ENCODE data around the gene BMPR1B.
"Not testable (repeated sequence)": the region's sequence is repeated elsewhere in the genome, so short reads cannot be mapped to it uniquely, and the experiment has no call there.

Gene BMPR1B

GRCh38 chr4:95049551-95050233 is 291.9 kb downstream of the BMPR1B start:
- no peak for DNase-seq

GRCh38 chr4:95050980-95051701 is 293.4 kb downstream of the BMPR1B start:
- no peak for DNase-seq

GRCh38 chr4:95051702-95052020 is 293.9 kb downstream of the BMPR1B start:
- DNase-seq = no peak

GRCh38 chr4:95058991-95059390 is 301.2 kb downstream of the BMPR1B start:
- DNase-seq = no peak

- no peak for DNase-seq
Measured at GRCh38 chr4:95059663-95060062, 301.9 kb downstream of the BMPR1B start.

GRCh38 chr4:95061220-95061619 is 303.5 kb downstream of the BMPR1B start:
- DNase-seq = no peak

GRCh38 chr4:95061801-95062200 is 304.0 kb downstream of the BMPR1B start:
- not testable (repeated sequence) for DNase-seq

GRCh38 chr4:95066050-95066449 is 308.3 kb downstream of the BMPR1B start:
- DNase-seq = no peak

GRCh38 chr4:95068401-95068800 is 310.6 kb downstream of the BMPR1B start:
- no peak for DNase-seq

- DNase-seq = no peak
Measured at GRCh38 chr4:95068818-95069478, 311.2 kb downstream of the BMPR1B start.

DNA sequence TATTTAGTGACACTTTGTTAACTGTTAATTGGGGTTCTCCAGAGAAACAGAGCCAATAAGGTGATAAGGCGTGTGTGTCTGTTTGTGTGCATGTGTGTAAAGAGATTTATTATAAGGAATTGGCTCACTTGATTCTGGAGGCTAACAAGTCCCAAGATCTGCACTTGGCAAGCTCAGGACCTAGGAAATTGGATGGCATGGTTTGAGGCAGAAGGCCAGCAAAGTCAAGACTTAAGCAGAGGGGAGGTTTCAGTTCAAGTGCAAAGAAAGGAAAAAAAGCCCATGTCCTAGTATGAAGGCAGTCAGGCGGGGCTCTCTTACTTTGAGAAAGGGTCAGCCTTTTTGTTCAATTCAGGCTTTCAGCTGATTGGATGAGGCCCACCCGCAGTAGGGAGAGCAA is 314.1 kb downstream of the BMPR1B start:
- no peak for DNase-seq

GRCh38 chr4:95073646-95074045 is 315.9 kb downstream of the BMPR1B start:
- DNase-seq = no peak

DNA sequence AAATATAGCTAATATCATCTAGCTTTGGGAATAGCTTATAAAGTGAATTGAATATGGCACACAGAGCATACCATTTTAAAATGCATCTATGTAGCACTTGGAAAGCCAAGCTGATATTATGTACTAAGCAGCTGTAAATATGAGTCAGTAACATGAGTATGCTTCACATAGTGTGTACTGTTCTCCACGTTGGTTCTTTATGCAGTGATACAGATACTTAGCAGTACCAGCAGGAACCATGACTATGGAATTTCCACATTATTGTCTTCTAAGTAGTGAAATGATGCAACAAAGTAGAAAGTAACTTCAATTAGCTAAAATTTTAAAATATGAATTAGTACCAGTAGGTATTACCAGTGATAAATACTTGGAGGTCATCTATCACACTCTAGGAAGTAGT is 320.1 kb downstream of the BMPR1B start:
- no peak for DNase-seq

- DNase-seq = no peak
Measured at GRCh38 chr4:95080969-95081368, 323.2 kb downstream of the BMPR1B start.

- no peak for DNase-seq
Measured at GRCh38 chr4:95084584-95084983, 326.8 kb downstream of the BMPR1B start.

DNA sequence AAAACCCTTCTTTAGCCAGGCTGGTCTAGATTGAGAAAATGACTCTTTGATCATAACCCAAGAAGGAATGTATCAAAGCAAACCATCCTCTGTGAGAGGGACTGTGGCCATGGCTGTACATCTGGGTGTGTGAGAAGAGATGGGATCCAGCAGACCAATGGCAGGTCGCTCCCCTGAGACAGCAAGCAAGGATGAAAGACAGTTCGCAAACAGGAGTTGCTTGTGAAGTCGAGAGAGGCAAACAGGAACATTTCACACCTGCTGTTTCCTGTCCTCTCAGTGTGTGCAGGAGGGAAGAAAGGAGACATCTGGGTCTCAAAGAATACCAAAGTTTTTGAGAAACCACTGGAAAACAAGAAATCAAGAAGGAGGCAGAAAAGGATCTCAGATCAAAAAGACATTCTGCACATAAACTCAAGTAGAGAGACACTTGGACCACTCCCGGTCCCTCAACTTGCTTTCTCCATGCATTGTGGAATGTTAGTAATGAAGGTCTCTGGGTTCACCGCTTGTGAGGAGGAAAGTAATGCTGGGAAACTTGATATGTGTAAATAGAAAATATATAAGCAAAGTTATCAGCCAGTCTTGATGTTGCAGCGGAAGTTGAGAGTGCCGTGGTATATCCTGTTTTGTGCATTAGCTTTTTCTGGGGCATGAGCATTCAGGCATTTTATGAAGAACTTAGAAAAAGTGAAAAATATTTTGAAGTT is 327.5 kb downstream of the BMPR1B start:
- DNase-seq = no peak

DNA sequence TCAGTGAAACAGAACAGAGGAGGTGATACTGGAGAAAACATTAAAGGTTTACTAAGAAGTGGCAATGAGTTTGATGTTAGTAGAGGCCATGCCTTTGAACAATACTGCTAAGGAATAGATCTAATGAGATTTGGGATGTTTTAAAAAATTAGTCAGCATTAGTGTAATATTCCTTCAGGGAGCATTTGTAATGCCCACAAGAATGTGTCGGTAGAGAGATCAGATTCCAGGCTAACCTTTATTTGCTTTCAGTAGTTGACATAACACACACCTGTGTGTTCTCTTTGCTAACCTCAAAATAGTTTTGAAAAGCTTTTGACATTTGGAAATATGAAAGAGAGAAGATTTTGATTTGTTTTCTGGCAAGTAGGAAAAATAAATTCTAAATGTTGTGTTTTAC is 328.8 kb downstream of the BMPR1B start:
- no peak for DNase-seq

DNA sequence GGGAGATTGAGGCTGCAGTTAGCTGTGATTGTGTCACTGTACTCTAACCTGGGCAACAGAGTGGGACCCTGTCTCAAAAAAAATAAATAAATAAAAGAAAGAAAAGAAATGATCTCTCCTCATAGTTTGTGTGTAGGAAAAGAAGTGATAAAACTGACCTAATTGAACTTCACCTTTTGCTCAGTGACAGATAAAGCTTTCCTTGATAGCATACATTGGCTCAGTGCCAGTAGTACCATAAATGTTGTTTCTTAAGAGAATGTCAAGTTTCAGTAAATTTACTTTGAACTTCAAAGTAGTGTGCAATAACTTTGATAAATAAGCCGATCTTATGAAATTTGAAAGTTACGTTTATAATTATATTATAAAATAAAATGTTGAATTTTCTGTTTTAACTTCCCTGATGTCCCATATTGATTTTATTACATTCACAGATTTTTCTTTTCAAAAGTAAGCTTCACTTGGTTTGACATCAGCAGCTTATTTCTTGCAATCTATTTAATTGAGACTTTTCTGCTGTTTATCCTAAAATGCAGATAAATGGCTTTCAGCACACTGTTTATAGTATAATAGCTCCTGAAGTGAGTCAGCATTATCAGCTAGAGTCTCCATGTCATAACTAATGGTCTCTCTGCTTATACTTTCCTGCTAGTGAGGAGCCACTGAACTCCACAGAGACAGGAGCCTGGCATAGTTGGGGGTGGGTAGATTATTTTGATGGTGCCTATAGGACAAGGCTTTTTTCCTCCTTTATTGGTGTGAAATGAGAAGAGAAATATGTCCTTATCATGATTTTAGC is 330.1 kb downstream of the BMPR1B start:
- no peak for DNase-seq

DNA sequence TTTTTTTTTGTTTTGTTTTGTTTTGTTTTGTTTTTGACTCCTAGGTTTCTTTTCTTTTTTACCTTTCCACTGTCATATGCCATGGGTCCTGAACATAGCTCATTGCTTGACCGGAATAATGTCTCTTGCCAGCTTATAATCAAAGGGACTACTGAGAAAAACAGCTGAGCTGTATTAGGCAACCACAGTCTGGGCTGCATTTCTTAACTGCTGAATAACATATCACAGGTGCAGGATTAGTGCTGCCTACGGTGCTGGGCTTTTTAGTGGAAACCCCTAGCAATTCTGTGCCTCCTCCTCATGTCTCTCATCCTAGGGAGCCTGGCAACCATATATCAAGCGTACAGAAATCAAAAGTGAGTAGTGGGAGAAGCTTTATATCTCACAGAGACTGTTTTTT is 333.5 kb downstream of the BMPR1B start:
- no peak for DNase-seq

- no peak for DNase-seq
Measured at GRCh38 chr4:95092766-95093165, 335.0 kb downstream of the BMPR1B start.

DNA sequence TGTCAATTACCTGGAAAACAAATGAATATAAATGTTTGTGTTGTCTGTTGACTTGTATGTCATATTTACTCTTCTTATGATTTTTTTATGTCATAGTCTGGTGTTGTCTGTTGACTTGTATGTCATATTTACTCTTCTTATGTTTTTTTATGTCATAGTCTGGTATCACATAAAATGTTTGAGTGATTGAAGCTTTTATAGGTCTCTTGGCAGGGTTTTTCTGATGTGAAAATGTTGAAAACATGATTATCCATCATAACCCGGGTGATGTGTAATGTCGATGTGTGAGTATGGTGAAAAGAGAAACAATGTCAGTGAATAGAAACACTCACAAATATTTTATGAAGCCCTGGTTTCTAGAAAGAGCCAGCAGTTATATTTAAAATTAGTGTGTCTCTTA is 335.7 kb downstream of the BMPR1B start:
- no peak for DNase-seq

Data from NCI-H1048 (cell line).